Measurements from ENCODE around the gene NR2E1.

- TF ChIP-seq ZNF133 (tag by site-specific recombination; IDR thresholded peaks at IDR 0.05) (no peak), ZNF776 (tag by site-specific recombination; IDR thresholded peaks at IDR 0.05; ENCODE audit: borderline replicate concordance) (no peak), ZBTB48 (tag by site-specific recombination; IDR thresholded peaks at IDR 0.05) (no peak), ZNF354C (tag by site-specific recombination; IDR thresholded peaks at IDR 0.05; ENCODE audit: borderline replicate concordance, low read depth) (no peak), EGR2 (tag by site-specific recombination; IDR thresholded peaks at IDR 0.05; ENCODE audit: low read depth) (no peak), KLF16 (tag by site-specific recombination; IDR thresholded peaks at IDR 0.05) (no peak), ZNF624 (tag by site-specific recombination; IDR thresholded peaks at IDR 0.05) (no peak), ZNF202 (tag by site-specific recombination; IDR thresholded peaks at IDR 0.05; ENCODE audit: borderline replicate concordance) (no peak), CTCF (tag by site-specific recombination; IDR thresholded peaks at IDR 0.05) (no peak), ZNF792 (tag by site-specific recombination; IDR thresholded peaks at IDR 0.05) (no peak), SCRT2 (tag by site-specific recombination; IDR thresholded peaks at IDR 0.05) (no peak), ZNF514 (tag by site-specific recombination; IDR thresholded peaks at IDR 0.05) (no peak)
Measured at GRCh38 chr6:108203189-108204112, 37.6 kb downstream of the NR2E1 start.

All from HEK293 (cell line).